ENCODE data around the gene FGD2.

The FGD2 gene

DNA sequence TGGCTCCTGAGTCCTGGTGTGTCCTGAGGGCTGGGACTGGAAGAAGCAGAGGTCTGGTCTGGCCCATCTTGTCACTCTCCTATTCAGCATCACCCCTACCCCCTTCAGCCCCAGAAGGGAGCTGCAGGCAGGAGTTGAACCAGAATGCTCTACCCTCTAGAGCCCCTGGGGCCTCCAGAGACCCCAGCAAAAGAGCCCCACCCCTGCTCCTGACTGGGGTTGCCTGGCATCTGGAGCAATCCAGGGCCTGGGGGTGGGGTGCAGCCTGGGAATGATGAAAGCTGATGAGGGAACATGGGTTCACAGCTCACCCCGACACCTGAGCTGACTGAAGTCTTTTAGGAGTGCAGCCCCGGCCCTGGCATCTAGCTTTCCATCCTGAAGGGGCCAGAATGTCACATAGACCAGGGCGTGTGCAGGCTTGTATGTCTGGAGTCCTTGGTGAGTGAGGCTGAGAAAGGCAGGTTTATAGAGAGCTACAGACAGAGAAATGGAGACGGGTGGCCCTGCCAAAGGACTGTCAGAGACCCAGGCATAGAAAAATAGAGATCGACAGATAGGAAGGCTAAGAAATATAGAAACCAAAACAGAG, 12.2 kb downstream of the FGD2 start:
- in situ Hi-C loops (cut with MboI; ENCODE audit: low sequenced_read_pairs), result no loop called here

- in situ Hi-C loops (cut with MboI; ENCODE audit: low sequenced_read_pairs), result no loop called here
Measured at GRCh38 chr6:37018198-37019064, 13.0 kb downstream of the FGD2 start.

DNA sequence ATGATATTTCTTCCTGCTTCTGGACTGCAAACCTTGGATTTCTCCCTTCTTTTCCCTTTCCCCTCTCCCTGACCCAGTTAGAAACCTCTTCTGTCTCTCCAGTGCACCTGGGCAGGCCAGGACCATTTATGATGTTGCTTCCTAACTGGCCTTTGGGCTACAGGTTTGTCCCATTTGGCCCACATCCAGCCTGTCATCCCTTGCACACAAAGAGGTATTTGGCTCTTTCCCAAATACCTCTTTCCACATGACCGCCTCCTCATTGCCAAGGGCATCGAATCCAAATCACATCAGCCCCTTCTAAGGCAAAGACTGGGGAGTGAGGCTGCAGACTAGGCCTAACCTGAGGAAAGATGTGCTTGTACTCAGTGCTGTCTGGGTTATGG, 13.6 kb downstream of the FGD2 start:
- in situ Hi-C loops (cut with MboI; ENCODE audit: low sequenced_read_pairs), result no loop called here

- in situ Hi-C loops (cut with MboI; ENCODE audit: low sequenced_read_pairs), result no loop called here
Measured at GRCh38 chr6:37020381-37020780, 14.9 kb downstream of the FGD2 start.

DNA sequence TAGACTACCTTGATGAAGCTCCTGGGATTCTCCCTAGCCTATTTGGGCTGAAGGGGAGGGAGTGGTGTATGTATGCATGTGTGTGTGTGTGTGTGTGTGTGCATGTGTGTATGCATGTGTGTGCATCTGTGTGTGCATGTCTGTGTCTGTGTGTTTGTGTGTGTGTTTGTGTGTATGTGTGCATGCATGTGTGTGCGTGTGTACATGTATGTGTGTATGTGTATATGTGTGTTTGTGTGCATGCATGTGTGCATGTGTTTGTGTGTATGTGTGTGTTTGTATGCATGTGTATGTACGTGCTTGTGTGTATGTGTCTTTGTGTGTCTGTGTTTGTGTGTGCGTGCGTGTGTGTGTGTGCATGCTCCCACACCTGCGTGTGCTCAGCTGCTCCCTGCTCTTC, 15.4 kb downstream of the FGD2 start:
- in situ Hi-C loops (cut with MboI; ENCODE audit: low sequenced_read_pairs), result no loop called here

GRCh38 chr6:37021356-37022129, 16.1 kb downstream of the FGD2 start:
- in situ Hi-C loops (cut with MboI; ENCODE audit: low sequenced_read_pairs), result no loop called here

- in situ Hi-C loops (cut with MboI; ENCODE audit: low sequenced_read_pairs), result no loop called here
Measured at GRCh38 chr6:37022135-37022863, 16.8 kb downstream of the FGD2 start.

- in situ Hi-C loops (cut with MboI; ENCODE audit: low sequenced_read_pairs), result loop anchor here (25.0 kb wide), 1 partner anchor 163 kb away; no protein-coding TSS in a partner anchor
Measured at GRCh38 chr6:37024656-37025337, 19.3 kb downstream of the FGD2 start.

DNA sequence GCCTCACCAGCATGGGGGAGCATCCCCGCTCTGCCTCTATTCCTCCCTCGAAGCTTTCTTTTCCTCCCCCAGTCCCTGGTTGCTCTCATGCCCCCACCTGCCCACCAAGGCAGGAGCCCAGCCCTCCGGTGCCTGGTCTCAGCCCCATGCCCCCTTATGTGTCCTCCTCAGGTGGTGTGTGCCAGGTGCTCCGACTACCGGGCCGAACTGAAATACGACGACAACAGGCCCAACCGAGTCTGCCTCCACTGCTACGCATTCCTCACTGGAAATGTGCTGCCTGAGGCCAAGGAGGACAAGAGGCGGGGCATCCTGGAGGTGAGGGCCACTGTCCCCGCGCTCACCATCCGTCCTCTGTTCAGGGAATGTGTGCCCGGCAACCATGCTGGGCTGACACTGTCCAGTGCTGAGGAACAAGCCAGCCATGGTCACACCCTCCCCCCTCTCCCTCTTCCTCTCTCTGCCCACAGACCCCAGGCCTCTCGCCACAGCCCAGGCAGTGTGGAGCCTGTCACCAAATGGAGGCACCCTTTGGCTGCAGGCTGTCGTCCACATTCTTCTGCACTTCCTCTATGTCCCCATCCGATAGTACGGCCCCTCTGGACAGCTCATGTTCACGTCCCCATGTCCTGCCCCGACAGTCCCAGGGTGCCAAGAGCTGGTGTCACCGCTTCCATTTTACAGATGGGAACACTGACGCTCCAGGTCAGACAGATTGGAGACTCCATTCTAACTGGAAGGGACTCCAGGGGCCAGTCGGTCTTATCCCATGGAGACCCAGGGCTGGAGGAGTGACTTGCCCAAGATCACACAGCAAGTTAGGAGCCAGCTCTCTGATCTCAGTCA, 20.4 kb downstream of the FGD2 start:
- in situ Hi-C loops (cut with MboI; ENCODE audit: low sequenced_read_pairs), result loop anchor here (25.0 kb wide), 1 partner anchor 161 kb away; no protein-coding TSS in a partner anchor

DNA sequence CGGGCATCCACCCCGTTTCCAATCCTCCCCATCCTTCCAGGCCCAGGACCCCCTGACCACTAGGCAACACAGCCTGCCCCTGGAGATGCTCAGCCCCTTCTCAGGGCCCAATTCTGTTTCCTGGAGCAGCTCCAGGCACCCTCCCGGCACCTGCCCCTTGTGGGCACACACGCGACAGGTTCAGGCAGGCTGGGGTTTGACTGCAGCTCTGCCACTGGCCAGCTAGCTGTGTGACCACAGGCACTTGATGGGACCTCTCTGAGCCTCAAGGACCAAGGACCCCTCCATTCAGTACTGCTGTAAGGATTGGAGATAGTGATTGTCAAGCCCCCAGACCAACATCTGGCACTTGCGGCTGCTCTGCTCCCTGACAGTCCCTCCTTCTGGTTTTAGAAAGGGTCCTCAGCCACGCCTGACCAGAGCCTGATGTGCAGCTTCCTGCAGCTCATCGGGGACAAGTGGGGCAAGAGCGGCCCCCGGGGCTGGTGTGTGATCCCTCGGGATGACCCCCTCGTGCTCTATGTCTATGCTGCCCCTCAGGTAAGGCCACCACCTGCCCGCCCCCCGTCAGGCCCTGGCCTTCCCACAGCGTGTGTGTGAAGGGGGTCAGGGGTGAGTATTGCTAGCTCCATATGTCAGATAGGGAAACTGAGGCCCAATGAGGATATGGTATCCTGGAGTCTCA, 21.7 kb downstream of the FGD2 start:
- in situ Hi-C loops (cut with MboI; ENCODE audit: low sequenced_read_pairs), result loop anchor here (25.0 kb wide), 1 partner anchor 160 kb away; no protein-coding TSS in a partner anchor

- in situ Hi-C loops (cut with MboI; ENCODE audit: low sequenced_read_pairs), result loop anchor here (25.0 kb wide), 1 partner anchor 159 kb away; no protein-coding TSS in a partner anchor
Measured at GRCh38 chr6:37027811-37028469, 22.5 kb downstream of the FGD2 start.

DNA sequence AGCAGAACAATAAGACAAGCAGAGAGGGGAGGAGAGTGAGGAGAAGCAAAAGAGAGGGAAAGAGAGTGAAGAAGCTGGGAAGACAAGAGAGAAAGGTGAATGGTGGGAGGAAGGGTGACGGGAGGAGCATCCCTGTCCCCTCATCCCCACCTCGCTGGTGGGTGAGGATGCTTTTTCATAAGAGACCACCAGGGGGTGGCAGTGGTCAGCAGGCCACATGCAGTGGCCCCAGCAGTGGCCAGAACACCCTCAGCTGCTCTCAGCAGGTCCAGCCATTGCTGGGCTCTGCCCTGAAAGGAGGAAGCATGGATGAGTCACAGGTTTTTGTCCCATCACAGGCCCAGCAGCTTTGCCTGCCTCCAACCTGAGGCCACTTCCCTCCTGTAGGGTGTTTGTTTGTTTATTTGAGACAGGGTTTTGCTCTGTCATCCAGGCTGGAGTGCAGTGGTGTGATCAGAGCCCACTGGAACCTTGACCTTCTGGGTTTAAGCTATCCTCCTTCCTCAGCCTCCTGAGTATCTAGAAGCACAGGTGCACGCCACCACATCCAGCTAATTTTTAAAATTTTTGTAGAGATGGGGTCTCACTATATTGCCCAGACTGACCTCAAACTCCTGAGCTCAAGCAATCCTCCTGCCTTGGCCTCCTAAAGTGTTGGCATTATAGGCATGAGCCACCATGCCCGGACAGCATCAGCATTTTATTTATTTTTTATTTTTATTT, 24.0 kb downstream of the FGD2 start:
- in situ Hi-C loops (cut with MboI; ENCODE audit: low sequenced_read_pairs), result loop anchor here (25.0 kb wide), 1 partner anchor 158 kb away; no protein-coding TSS in a partner anchor

- in situ Hi-C loops (cut with MboI; ENCODE audit: low sequenced_read_pairs), result loop anchor here (25.0 kb wide), 1 partner anchor 157 kb away; no protein-coding TSS in a partner anchor
Measured at GRCh38 chr6:37030599-37030998, 25.1 kb downstream of the FGD2 start.

- in situ Hi-C loops (cut with MboI; ENCODE audit: low sequenced_read_pairs), result loop anchor here (25.0 kb wide), 1 partner anchor 155 kb away; no protein-coding TSS in a partner anchor
Measured at GRCh38 chr6:37032239-37032638, 26.8 kb downstream of the FGD2 start.

DNA sequence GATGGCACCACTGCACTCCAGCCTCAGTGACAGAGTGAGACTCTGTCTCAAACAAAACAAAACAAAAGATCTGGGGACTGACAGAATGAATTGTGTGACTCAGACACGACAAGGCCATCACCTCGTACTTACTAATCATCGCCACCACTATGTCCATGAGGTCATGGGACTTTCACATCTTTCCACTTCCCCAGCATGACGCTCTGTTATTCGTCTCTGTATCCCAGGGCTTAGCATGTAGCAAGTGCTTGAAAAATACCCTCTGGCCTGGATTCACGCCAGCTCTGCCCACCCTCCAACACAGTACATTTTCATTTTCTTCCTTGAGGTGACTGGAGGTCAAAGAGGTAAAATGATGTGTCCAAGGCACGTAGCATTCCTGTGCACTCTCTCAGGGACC, 27.8 kb downstream of the FGD2 start:
- in situ Hi-C loops (cut with MboI; ENCODE audit: low sequenced_read_pairs), result loop anchor here (25.0 kb wide), 1 partner anchor 154 kb away; no protein-coding TSS in a partner anchor

GRCh38 chr6:37033819-37034795, 28.7 kb downstream of the FGD2 start:
- in situ Hi-C loops (cut with MboI; ENCODE audit: low sequenced_read_pairs), result loop anchor here (25.0 kb wide), 1 partner anchor 153 kb away; no protein-coding TSS in a partner anchor
